ENCODE results near the gene FHOD3.

DNA sequence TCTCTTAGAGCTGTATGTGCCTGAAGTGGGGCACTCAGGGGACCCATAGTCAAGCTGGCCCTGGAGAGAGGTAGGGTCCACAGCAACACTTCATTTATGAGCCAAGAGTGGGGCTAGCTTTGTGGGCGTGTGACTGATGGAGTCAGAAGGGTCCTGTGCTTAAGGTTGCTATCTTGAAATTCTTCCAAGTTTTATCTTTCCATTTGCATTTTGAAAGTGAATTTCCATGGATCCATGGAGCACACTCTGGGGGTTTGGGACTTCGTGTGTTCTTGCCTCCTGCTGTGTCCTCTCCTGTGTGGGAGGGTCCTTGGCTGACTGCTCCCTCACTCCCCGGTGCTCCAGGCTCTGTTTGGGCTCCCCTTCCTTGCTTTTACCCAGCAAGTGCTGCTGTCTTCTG lies 50.8 kb downstream of the FHOD3 start:
- TF ChIP-seq, protein P1, sequence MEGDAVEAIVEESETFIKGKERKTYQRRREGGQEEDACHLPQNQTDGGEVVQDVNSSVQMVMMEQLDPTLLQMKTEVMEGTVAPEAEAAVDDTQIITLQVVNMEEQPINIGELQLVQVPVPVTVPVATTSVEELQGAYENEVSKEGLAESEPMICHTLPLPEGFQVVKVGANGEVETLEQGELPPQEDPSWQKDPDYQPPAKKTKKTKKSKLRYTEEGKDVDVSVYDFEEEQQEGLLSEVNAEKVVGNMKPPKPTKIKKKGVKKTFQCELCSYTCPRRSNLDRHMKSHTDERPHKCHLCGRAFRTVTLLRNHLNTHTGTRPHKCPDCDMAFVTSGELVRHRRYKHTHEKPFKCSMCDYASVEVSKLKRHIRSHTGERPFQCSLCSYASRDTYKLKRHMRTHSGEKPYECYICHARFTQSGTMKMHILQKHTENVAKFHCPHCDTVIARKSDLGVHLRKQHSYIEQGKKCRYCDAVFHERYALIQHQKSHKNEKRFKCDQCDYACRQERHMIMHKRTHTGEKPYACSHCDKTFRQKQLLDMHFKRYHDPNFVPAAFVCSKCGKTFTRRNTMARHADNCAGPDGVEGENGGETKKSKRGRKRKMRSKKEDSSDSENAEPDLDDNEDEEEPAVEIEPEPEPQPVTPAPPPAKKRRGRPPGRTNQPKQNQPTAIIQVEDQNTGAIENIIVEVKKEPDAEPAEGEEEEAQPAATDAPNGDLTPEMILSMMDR (IDR thresholded peaks at IDR 0.05; ENCODE audit: low read depth, low read length), result no peak
- no peak for TF ChIP-seq POLR2A (IDR thresholded peaks at IDR 0.05; ENCODE audit: extremely low read depth, insufficient read length)
- TF ChIP-seq, protein P2, sequence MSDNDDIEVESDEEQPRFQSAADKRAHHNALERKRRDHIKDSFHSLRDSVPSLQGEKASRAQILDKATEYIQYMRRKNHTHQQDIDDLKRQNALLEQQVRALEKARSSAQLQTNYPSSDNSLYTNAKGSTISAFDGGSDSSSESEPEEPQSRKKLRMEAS (IDR thresholded peaks at IDR 0.05; ENCODE audit: low read depth, low read length), result no peak
- no peak for TF ChIP-seq MYC (IDR thresholded peaks at IDR 0.05; ENCODE audit: low read depth, low read length)
